ENCODE results near the gene ASMTL. TPM values are rescaled to one million over a fixed set of nuclear protein-coding genes. Genes with fewer than 3 reads are reported as not detected.

Gene ASMTL
- total and polyA plus RNA-seq, 2 experiments from 2014 or later = 15.7 to 36.2 TPM

DNA sequence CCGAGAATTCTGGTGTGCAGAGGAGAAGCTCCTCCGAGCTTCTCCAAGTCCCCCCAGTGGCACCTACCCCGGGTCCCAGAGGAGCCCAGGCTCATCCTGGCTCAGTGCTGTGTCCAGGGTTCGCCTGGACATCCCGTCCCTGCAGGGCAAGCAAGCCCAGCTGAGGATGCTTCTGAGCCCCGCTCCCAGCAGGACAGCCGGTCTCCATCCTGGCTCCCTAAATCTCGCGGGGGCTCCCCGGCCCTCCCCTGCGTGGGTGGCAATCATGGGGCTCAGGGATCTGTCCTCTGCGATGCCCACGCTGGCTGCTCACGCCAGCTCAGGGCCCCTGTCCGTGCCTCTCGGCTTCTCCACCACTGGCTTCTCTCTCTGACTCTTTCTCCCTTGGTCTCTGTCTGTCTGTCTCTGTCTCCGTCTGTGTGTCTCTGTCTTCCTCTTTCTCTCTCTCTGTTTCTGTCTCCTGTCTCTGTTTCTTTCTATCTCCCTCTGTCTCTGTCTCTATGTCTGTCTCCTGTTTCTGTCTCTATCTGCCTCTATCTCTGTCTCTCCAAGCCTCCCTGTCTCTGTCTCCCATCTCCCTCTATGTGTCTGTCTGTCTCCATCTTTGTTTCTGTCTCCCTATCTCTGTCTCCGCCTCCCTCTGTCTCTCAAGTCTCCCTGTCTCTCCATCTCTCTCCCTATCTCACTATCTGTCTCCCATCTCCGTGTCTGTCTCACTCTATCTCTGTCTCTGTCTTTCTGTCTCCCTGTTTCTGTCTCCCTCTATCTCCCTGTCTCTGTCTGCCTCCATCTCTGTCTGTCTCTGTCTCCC, 33.0 kb downstream of the ASMTL start:
- Histone ChIP-seq H3K9me2 (ENCODE audit: insufficient read depth) (no peaks in the 10 kb centered on the region), H4K20me1 (ENCODE audit: insufficient read depth) (no peaks in the 10 kb centered on the region), H2AFZ (no peak overlapping the region), H3K4me2 (ENCODE audit: unreplicated experiment) (no peak overlapping the region), H3K27ac (no peak overlapping the region), H3K79me2 (ENCODE audit: insufficient read depth) (no peaks in the 10 kb centered on the region), H3K9me3 (ENCODE audit: low read depth) (no peaks in the 10 kb centered on the region), H3K9ac (no peak overlapping the region), H3K4me3 (no peak overlapping the region), H3K36me3 (ENCODE audit: low read depth) (peaks cover 7% of the 10 kb centered on the region; the same call in 1 of the 2 replicates), H3F3A (ENCODE audit: insufficient read depth) (no peaks in the 10 kb centered on the region), H3K27me3 (replicated peaks; ENCODE audit: insufficient read depth) (no peaks in the 10 kb centered on the region), H3K4me1 (ENCODE audit: insufficient read depth) (no peaks in the 10 kb centered on the region)
- TF ChIP-seq EZH2 (IDR thresholded peaks at IDR 0.05; ENCODE audit: insufficient read depth, poor library complexity, severe bottlenecking) (no peak), EZH2phosphoT487 (IDR thresholded peaks at IDR 0.05; ENCODE audit: insufficient read depth, low read depth) (no peak)
- 86 to 88% methylated on average over 14 to 19 of the region's 19 CpGs for WGBS, 2 experiments (ENCODE audit: low coverage in 1 of 2, low lambda C conversion rate in 2 of 2, missing lambda C conversion rate in 2 of 2)
- in situ Hi-C loops (cut with MboI) = no loop called here
- DNase-seq = no peak

DNA sequence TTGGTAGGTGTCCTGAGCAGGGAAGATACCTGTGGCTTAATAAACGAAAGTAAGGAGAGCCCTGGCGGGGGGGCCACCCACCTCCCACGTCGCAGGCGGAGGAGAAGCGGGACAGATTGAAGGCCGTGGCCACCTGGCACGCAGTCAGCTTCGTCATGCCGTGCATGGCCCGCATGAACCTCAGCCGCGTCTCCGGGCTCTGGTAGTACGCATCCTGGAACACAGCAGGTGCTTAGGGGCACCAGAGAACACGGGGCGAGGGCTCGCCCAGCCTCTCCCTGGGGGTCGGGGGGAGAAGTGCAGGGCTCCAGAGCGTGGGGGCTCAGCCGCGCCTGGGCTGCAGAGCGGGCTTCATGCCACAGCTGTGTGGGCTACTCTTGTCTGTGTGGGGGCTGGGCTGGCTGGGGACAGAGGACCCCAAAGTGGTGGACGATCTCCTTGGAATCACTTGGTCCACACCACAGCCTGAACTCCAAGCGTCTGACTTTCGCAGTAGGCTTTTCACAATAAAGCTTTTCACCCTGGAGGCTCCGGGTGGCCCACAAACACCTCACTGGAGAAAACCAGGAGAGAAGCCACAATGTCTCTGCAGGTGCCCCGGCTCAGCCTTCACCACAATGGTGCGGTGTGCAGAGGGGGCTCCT, 33.7 kb downstream of the ASMTL start:
- no peak for DNase-seq
- H3K4me3 ChIP-seq = no peak overlapping the region
- no peaks in the 10 kb centered on the region for H4K20me1 ChIP-seq (ENCODE audit: insufficient read depth)
- 93% methylated on average over 19 to 24 of the region's 29 CpGs for WGBS, 2 experiments (ENCODE audit: low coverage in 1 of 2, low lambda C conversion rate in 2 of 2, missing lambda C conversion rate in 2 of 2)
- H3F3A ChIP-seq (ENCODE audit: insufficient read depth) = no peaks in the 10 kb centered on the region
- H3K27me3 ChIP-seq (replicated peaks; ENCODE audit: insufficient read depth) = no peaks in the 10 kb centered on the region
- H3K9me2 ChIP-seq (ENCODE audit: insufficient read depth) = no peaks in the 10 kb centered on the region
- H3K36me3 ChIP-seq (ENCODE audit: low read depth) = peaks cover 7% of the 10 kb centered on the region; the same call in 1 of the 2 replicates
- no peaks in the 10 kb centered on the region for H3K4me1 ChIP-seq (ENCODE audit: insufficient read depth)
- in situ Hi-C loops (cut with MboI) = no loop called here
- TF ChIP-seq EZH2phosphoT487 (IDR thresholded peaks at IDR 0.05; ENCODE audit: insufficient read depth, low read depth) = no peak
- TF ChIP-seq EZH2 (IDR thresholded peaks at IDR 0.05; ENCODE audit: insufficient read depth, poor library complexity, severe bottlenecking) = no peak
- no peak overlapping the region for H2AFZ ChIP-seq
- H3K9me3 ChIP-seq (ENCODE audit: low read depth) = no peaks in the 10 kb centered on the region
- H3K9ac ChIP-seq = no peak overlapping the region
- no peak overlapping the region for H3K27ac ChIP-seq
- H3K79me2 ChIP-seq (ENCODE audit: insufficient read depth) = no peaks in the 10 kb centered on the region
- no peak overlapping the region for H3K4me2 ChIP-seq (ENCODE audit: unreplicated experiment)

DNA sequence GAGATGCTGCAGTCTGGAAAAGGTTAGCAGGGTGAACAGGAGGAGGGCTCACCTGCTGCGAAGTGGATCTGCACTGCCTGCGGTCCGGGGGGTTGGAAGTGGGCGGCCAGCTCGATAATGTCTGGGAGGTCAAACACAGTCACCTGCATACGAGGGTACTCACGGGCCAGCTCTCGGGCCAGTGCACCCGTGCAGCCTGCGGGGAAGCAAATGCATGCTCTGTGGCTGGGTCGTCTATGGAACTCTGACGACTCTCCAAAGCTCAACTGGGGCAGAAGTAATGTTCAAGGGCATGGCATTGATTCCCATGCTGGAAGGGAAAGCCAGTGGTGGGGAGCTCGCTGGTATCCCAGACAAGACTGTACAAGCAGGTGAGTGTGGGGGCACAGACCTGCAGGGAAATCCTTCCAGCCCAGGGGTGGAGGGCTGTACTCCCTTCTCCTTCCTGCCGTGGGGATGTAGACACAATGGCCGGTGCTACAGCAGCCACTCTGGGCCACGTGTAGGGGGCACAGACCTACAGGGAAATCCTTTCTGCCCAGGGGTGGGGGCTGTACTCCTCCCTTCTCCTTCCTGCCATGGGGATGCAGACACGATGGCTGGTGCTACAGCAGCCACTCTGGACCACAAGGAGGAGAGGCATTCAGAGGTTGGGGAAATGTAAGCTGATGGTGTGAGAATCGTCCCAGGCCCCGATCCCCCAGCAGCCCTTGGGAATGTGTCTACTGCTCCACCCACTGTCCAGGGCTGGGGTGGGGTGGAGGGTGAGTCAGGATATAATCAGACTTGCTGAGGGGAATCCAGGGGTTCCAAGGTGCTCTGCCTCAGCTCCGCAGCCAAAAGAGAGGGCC, 34.6 kb downstream of the ASMTL start:
- TF ChIP-seq EZH2phosphoT487 (IDR thresholded peaks at IDR 0.05; ENCODE audit: insufficient read depth, low read depth) = no peak
- TF ChIP-seq EZH2 (IDR thresholded peaks at IDR 0.05; ENCODE audit: insufficient read depth, poor library complexity, severe bottlenecking) = no peak
- H3K27ac ChIP-seq = no peak overlapping the region
- DNase-seq = no peak
- H3F3A ChIP-seq (ENCODE audit: insufficient read depth) = no peaks in the 10 kb centered on the region
- 90% methylated on average over 20 of the region's 20 CpGs for WGBS, 2 experiments (ENCODE audit: low coverage in 1 of 2, low lambda C conversion rate in 2 of 2, missing lambda C conversion rate in 2 of 2)
- no peaks in the 10 kb centered on the region for H3K9me3 ChIP-seq (ENCODE audit: low read depth)
- no peaks in the 10 kb centered on the region for H3K9me2 ChIP-seq (ENCODE audit: insufficient read depth)
- H3K4me1 ChIP-seq (ENCODE audit: insufficient read depth) = no peaks in the 10 kb centered on the region
- H2AFZ ChIP-seq = no peak overlapping the region
- H3K4me3 ChIP-seq = no peak overlapping the region
- H3K36me3 ChIP-seq (ENCODE audit: low read depth) = peaks cover 7% of the 10 kb centered on the region; the same call in 1 of the 2 replicates
- no peaks in the 10 kb centered on the region for H4K20me1 ChIP-seq (ENCODE audit: insufficient read depth)
- H3K79me2 ChIP-seq (ENCODE audit: insufficient read depth) = no peaks in the 10 kb centered on the region
- no peak overlapping the region for H3K9ac ChIP-seq
- H3K27me3 ChIP-seq (replicated peaks; ENCODE audit: insufficient read depth) = no peaks in the 10 kb centered on the region
- in situ Hi-C loops (cut with MboI) = no loop called here
- H3K4me2 ChIP-seq (ENCODE audit: unreplicated experiment) = no peak overlapping the region
